ENCODE results near the gene SLC35F3. TPM values are rescaled to one million over a fixed set of nuclear protein-coding genes. Genes with fewer than 3 reads are reported as not detected.

The SLC35F3 gene
- total and polyA plus RNA-seq, 9 donors, result 0.04 to 0.69 (median 0.17) TPM; not detected in 3

GRCh38 chr1:234250747-234251146 lies 346.3 kb downstream of the SLC35F3 start:
- no peak for TF ChIP-seq EP300 (IDR thresholded peaks at IDR 0.05)
- no peak for TF ChIP-seq CTCF (IDR thresholded peaks at IDR 0.05)
- TF ChIP-seq POLR2A (IDR thresholded peaks at IDR 0.05), result no peak
- DNase-seq, result no peak
- Histone ChIP-seq H3K36me3 (no peaks in the 10 kb centered on the region), H3K27me3 (no peaks in the 10 kb centered on the region), H3K27ac (no peak overlapping the region), H3K4me1 (ENCODE audit: insufficient read depth) (no peaks in the 10 kb centered on the region), H3K9me3 (peaks cover 0 to under 1% of the 10 kb centered on the region in 2 donors), H3K4me3 (no peak overlapping the region)
- 61 to 85% (median 69%) methylated on average over 1 of the region's 1 CpG for WGBS, 3 donors
- intact Hi-C loops (cut with DNase I), result no loop called here

GRCh38 chr1:234253732-234254131 lies 349.3 kb downstream of the SLC35F3 start:
- WGBS, 3 donors, result 85 to 92% (median 88%) methylated on average over 1 of the region's 1 CpG
- intact Hi-C loops (cut with DNase I), result no loop called here
- no peaks in the 10 kb centered on the region for H3K9me3 ChIP-seq

GRCh38 chr1:234256359-234256758 lies 351.9 kb downstream of the SLC35F3 start:
- no peaks in the 10 kb centered on the region for H3K9me3 ChIP-seq
- no peak for TF ChIP-seq POLR2A (IDR thresholded peaks at IDR 0.05)
- TF ChIP-seq CTCF (IDR thresholded peaks at IDR 0.05), result no peak
- no peak for TF ChIP-seq EP300 (IDR thresholded peaks at IDR 0.05)
- DNase-seq, result no peak
- intact Hi-C loops (cut with DNase I), result no loop called here
- H3K27ac ChIP-seq, result no peak overlapping the region
- H3K27me3 ChIP-seq, result no peaks in the 10 kb centered on the region
- 48 to 60% (median 51%) methylated on average over 2 of the region's 2 CpGs for WGBS, 3 donors
- no peaks in the 10 kb centered on the region for H3K36me3 ChIP-seq
- no peak overlapping the region for H3K4me3 ChIP-seq
- no peaks in the 10 kb centered on the region for H3K4me1 ChIP-seq (ENCODE audit: insufficient read depth)

More at GRCh38 chr1:234253732-234254131, 349.3 kb downstream of the SLC35F3 start:
- Histone ChIP-seq H3K4me3 (no peak overlapping the region), H3K27me3 (no peaks in the 10 kb centered on the region), H3K4me1 (ENCODE audit: insufficient read depth) (no peaks in the 10 kb centered on the region), H3K27ac (no peak overlapping the region), H3K36me3 (no peaks in the 10 kb centered on the region)
- DNase-seq, result no peak
- TF ChIP-seq CTCF (IDR thresholded peaks at IDR 0.05) (no peak), EP300 (IDR thresholded peaks at IDR 0.05) (no peak), POLR2A (IDR thresholded peaks at IDR 0.05) (no peak)

- Histone ChIP-seq H3K36me3 (no peaks in the 10 kb centered on the region), H3K27me3 (no peaks in the 10 kb centered on the region), H3K9me3 (no peaks in the 10 kb centered on the region), H3K27ac (no peak overlapping the region), H3K4me3 (no peak overlapping the region), H3K4me1 (ENCODE audit: insufficient read depth) (no peaks in the 10 kb centered on the region)
- 83 to 93% (median 89%) methylated on average over 3 of the region's 3 CpGs for WGBS, 3 donors
- no peak for DNase-seq
- intact Hi-C loops (cut with DNase I), result no loop called here
- TF ChIP-seq CTCF (IDR thresholded peaks at IDR 0.05), result no peak
- no peak for TF ChIP-seq POLR2A (IDR thresholded peaks at IDR 0.05)
- TF ChIP-seq EP300 (IDR thresholded peaks at IDR 0.05), result no peak
Measured at GRCh38 chr1:234258071-234258470, 353.6 kb downstream of the SLC35F3 start.

Measured in ovary (tissue), 9 donors.